HCT116 (cell line): Measurements from ENCODE around the gene KCNC2. TPM values are rescaled to one million over a fixed set of nuclear protein-coding genes. Genes with fewer than 3 reads are reported as not detected.

Source experiments
- ATAC-seq: fragments of 200-7000 bp; cut with Tn5 transposase; 2 replicates; pipeline ENCODE4 v1.9.1; 2020; ENCODE audit warnings: mild to moderate bottlenecking, moderate library complexity
- BruUV-seq: library from RNA; stranded (reverse); fragments of 400-500 nt; replicated peaks from 2 replicates; lab custom pipeline; 2021; lab: Mats Ljungman, UMichigan
- CTCF ChIA-PET: fragments of 300-600 bp; sonication (Branson Sonifier 250); formaldehyde crosslinking; loops from one replicate; lab custom pipeline; 2021; ENCODE audit warnings: antibody characterized with exemption; lab: Charles Lee
- POLR2A ChIA-PET: fragments of 300-600, 350-600 bp; sonication (Branson Sonifier 250); formaldehyde crosslinking; loops from one replicate; lab custom pipeline; 2021; ENCODE audit warnings: antibody characterized with exemption; lab: Charles Lee
- RAD21 ChIA-PET, 2 experiments: fragments of 300-600 bp; sonication (Branson Sonifier 250); formaldehyde crosslinking; loops; one replicate each; lab custom pipeline; 2023; ENCODE audit warnings: low total read pairs in 2 of 2; ENCODE audit not compliant: uncharacterized antibody in 2 of 2, unreplicated experiment in 2 of 2, low non-redundant PET in 1 of 2; lab: Charles Lee
- DNase-seq: peaks from one replicate; pipeline ENCODE4 v3.0.0-alpha.2; 2010; ENCODE audit warnings: low read depth, low spot score
- H2AFZ ChIP-seq: fragments of 200-600 bp; shearing (Covaris generic), sonication (generic); 2 replicates; pipeline ENCODE4 v1.6.1; 2017; ENCODE audit warnings: low read depth, mixed run types, mixed read lengths, antibody characterized with exemption, low read length; ENCODE audit not compliant: poor library complexity, severe bottlenecking
- H3K27ac ChIP-seq: 2 replicates; pipeline ENCODE4 v1.5.1; 2012; ENCODE audit warnings: low read depth, low read length
- H3K27me3 ChIP-seq: fragments of 200-600 bp; sonication (generic); 2 replicates; pipeline ENCODE4 v1.6.1; 2016; ENCODE audit warnings: mixed run types, low read length, mixed read lengths; ENCODE audit not compliant: insufficient read depth
- H3K36me3 ChIP-seq, 2 experiments: fragments of 200-500 bp in 1 of 2; fragments of 200-600 bp in 1 of 2; sonication (Bioruptor generic) in 1 of 2; sonication (generic) in 1 of 2; 2 replicates each; pipeline versions ENCODE4 v1.5.1 to v1.6.1; 2014 to 2016; ENCODE audit warnings: low read length in 2 of 2, inconsistent platforms in 1 of 2, mixed read lengths in 1 of 2, mixed run types in 1 of 2; ENCODE audit not compliant: insufficient read depth in 2 of 2, control insufficient read depth in 1 of 2
- H3K4me1 ChIP-seq, 2 experiments: fragments of 200-600 bp in 1 of 2; sonication (generic) in 1 of 2; 2 replicates each; pipeline versions ENCODE4 v1.5.1 to v1.6.1; 2012 to 2017; ENCODE audit warnings: low read length in 2 of 2, inconsistent platforms in 1 of 2, mild to moderate bottlenecking in 1 of 2, mixed read lengths in 1 of 2, mixed run types in 1 of 2, moderate library complexity in 1 of 2; ENCODE audit not compliant: insufficient read depth in 2 of 2, control insufficient read depth in 1 of 2
- H3K4me2 ChIP-seq: fragments of 200-600 bp; sonication (generic); 2 replicates; pipeline ENCODE4 v1.6.1; 2017; ENCODE audit warnings: mixed run types, low read length, mixed read lengths
- H3K4me3 ChIP-seq, 2 experiments: fragments of 200-600 bp in 1 of 2; sonication (generic) in 1 of 2; replicated peaks in 1 of 2; 2 replicates each; pipeline ENCODE4 v1.5.1; 2011 to 2016; ENCODE audit warnings: low read length in 2 of 2, control low read depth in 1 of 2, low read depth in 1 of 2, mild to moderate bottlenecking in 1 of 2, mixed read lengths in 1 of 2, mixed run types in 1 of 2
- H3K79me2 ChIP-seq: fragments of 200-600 bp; sonication (generic); 2 replicates; pipeline ENCODE4 v1.6.1; 2017; ENCODE audit warnings: mild to moderate bottlenecking, mixed run types, low read length, moderate library complexity, mixed read lengths; ENCODE audit not compliant: insufficient read depth
- H3K9ac ChIP-seq: fragments of 200-600 bp; sonication (generic); 2 replicates; pipeline ENCODE4 v1.6.1; 2016; ENCODE audit warnings: low read length, mixed read lengths
- H3K9me2 ChIP-seq: fragments of 200-600 bp; sonication (generic), shearing (Covaris generic); 2 replicates; pipeline ENCODE4 v1.6.1; 2017; ENCODE audit warnings: mixed run types, mild to moderate bottlenecking, moderate library complexity; ENCODE audit not compliant: insufficient read depth
- H3K9me3 ChIP-seq, 2 experiments: fragments of 200-500 bp in 1 of 2; fragments of 200-600 bp in 1 of 2; sonication (Bioruptor generic) in 1 of 2; sonication (generic) in 1 of 2; 2 replicates each; pipeline ENCODE4 v1.6.1; 2014 to 2017; ENCODE audit warnings: low read length in 2 of 2, mixed read lengths in 2 of 2, inconsistent platforms in 1 of 2, low read depth in 1 of 2, mild to moderate bottlenecking in 1 of 2, mixed run types in 1 of 2, moderate library complexity in 1 of 2; ENCODE audit not compliant: control insufficient read depth in 1 of 2, insufficient read depth in 1 of 2
- H4K20me1 ChIP-seq: fragments of 200-600 bp; sonication (generic), shearing (Covaris generic); 2 replicates; pipeline ENCODE4 v1.6.1; 2017; ENCODE audit warnings: mixed run types, mild to moderate bottlenecking, moderate library complexity; ENCODE audit not compliant: insufficient read depth
- ATF3 ChIP-seq: IDR thresholded peaks from 2 replicates; pipeline ENCODE4 v1.6.1; 2012
- CBX3 ChIP-seq: IDR thresholded peaks from 2 replicates; pipeline ENCODE4 v1.6.1; 2012; ENCODE audit warnings: low read depth
- CEBPB ChIP-seq: IDR thresholded peaks from 2 replicates; pipeline ENCODE4 v1.6.1; 2012; ENCODE audit warnings: low read depth
- EGR1 ChIP-seq: IDR thresholded peaks from 2 replicates; pipeline ENCODE4 v1.6.1; 2012; ENCODE audit warnings: low read depth
- ELF1 ChIP-seq: IDR thresholded peaks from 2 replicates; pipeline ENCODE4 v1.6.1; 2012; ENCODE audit warnings: low read depth, borderline replicate concordance
- EZH2 ChIP-seq: fragments of 200-600 bp; sonication (generic); IDR thresholded peaks from 2 replicates; pipeline ENCODE4 v1.6.1; 2017; ENCODE audit warnings: antibody characterized with exemption, mixed run types
- EZH2phosphoT487 ChIP-seq: fragments of 200-600 bp; IDR thresholded peaks from 2 replicates; pipeline ENCODE4 v1.6.1; 2018; ENCODE audit warnings: antibody characterized with exemption, borderline replicate concordance
- FOSL1 ChIP-seq: IDR thresholded peaks from 2 replicates; pipeline ENCODE4 v1.6.1; 2012; ENCODE audit warnings: low read depth
- JUND ChIP-seq: IDR thresholded peaks from 2 replicates; pipeline ENCODE4 v1.6.1; 2012
- MAX ChIP-seq: IDR thresholded peaks from 2 replicates; pipeline ENCODE4 v1.6.1; 2012
- POLR2A ChIP-seq: IDR thresholded peaks from 2 replicates; pipeline ENCODE4 v1.7.0; 2011; ENCODE audit warnings: borderline replicate concordance; ENCODE audit not compliant: insufficient read depth, insufficient read length; ENCODE audit errors: extremely low read depth
- POLR2AphosphoS5 ChIP-seq: IDR thresholded peaks from 2 replicates; pipeline ENCODE4 v1.6.1; 2011; ENCODE audit warnings: mild to moderate bottlenecking, low read depth, low read length, moderate library complexity
- RAD21 ChIP-seq: IDR thresholded peaks from 2 replicates; pipeline ENCODE4 v1.6.1; 2012; ENCODE audit warnings: low read depth, mild to moderate bottlenecking
- SIN3A ChIP-seq: IDR thresholded peaks from 2 replicates; pipeline ENCODE4 v1.6.1; 2012; ENCODE audit warnings: low read depth
- SP1 ChIP-seq: IDR thresholded peaks from 2 replicates; pipeline ENCODE4 v1.6.1; 2012; ENCODE audit warnings: low read depth
- TCF7L2 ChIP-seq: IDR thresholded peaks from 2 replicates; pipeline ENCODE4 v1.7.0; 2011; ENCODE audit warnings: borderline replicate concordance, inconsistent platforms; ENCODE audit not compliant: insufficient read depth, insufficient read length; ENCODE audit errors: extremely low read depth
- YY1 ChIP-seq: IDR thresholded peaks from 2 replicates; pipeline ENCODE4 v1.6.1; 2011; ENCODE audit warnings: low read length, low read depth, moderate library complexity, mild to moderate bottlenecking; ENCODE audit not compliant: insufficient replicate concordance; ENCODE audit errors: extremely low read depth
- ZFX ChIP-seq: fragments of 450-650 bp; IDR thresholded peaks from 2 replicates; pipeline ENCODE4 v1.6.1; 2017
- ZNF274 ChIP-seq: fragments of 200-500 bp; sonication (Bioruptor generic); IDR thresholded peaks from 2 replicates; pipeline ENCODE4 v1.6.1; 2014; ENCODE audit warnings: mild to moderate bottlenecking, low read depth, low read length, inconsistent platforms
- intact Hi-C: fragments of 100-400 bp; cut with micrococcal nuclease; formaldehyde crosslinking; loops from 2 replicates; pipeline ENCODE4 v1.10.0; 2022
- total RNA-seq: library from RNA; stranded (reverse); gene quantifications from one replicate; pipeline ENCODE4 v1.2.1, GENCODE V29; 2021; ENCODE audit not compliant: unreplicated experiment
- TF ChIP-seq, protein P1 (sequence below): IDR thresholded peaks from 2 replicates; pipeline ENCODE4 v1.6.1; 2012; ENCODE audit warnings: low read depth

Gene KCNC2
- total RNA-seq, 1 experiment from 2014 or later = not detected

DNA sequence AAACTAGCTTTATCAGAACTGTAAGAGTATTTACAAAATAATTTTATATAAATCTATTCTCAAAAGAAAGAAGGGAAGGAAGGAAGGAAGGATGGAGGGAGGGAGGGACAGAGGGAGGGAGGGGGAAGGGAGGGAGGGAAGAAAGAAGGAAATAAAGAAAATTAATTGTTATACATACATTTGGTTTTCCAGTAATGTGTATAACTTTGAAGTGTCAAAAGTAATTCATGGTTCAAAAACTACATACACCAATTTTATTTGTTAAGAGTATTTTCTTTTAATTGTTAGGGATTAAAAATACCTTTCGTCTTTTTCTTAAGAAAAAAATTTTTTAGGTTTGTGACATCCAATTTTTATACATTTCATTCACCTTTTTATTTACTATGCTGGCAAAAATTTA lies 17.5 kb upstream of the KCNC2 start:
- no peak overlapping the region for H3K4me2 ChIP-seq
- ChIA-PET CTCF (no interaction called here), RAD21 (no interaction called here), POLR2A (no interaction called here)
- no peak overlapping the region for H3K27ac ChIP-seq
- BruUV-seq = no TSS peak
- no peaks in the 10 kb centered on the region for H3K9me3 ChIP-seq
- ATAC-seq (no peak), DNase-seq (no peak)
- no peaks in the 10 kb centered on the region for H3K27me3 ChIP-seq
- no peak overlapping the region for H3K9ac ChIP-seq
- H3K9me2 ChIP-seq = no peaks in the 10 kb centered on the region
- intact Hi-C loops = no loop called here
- peak overlapping the region; percentile 79 for H2AFZ ChIP-seq
- H3K4me1 ChIP-seq = no peaks in the 10 kb centered on the region
- TF ChIP-seq SP1 (no peak), MAX (no peak), CEBPB (no peak), ATF3 (no peak), EZH2 (no peak), FOSL1 (no peak), EZH2phosphoT487 (no peak), ZNF274 (no peak), JUND (no peak), POLR2A (no peak), YY1 (no peak), ZFX (no peak), EGR1 (no peak), RAD21 (no peak), POLR2AphosphoS5 (no peak), CBX3 (no peak), ELF1 (no peak), TCF7L2 (no peak), SIN3A (no peak)
- TF ChIP-seq, protein P1, sequence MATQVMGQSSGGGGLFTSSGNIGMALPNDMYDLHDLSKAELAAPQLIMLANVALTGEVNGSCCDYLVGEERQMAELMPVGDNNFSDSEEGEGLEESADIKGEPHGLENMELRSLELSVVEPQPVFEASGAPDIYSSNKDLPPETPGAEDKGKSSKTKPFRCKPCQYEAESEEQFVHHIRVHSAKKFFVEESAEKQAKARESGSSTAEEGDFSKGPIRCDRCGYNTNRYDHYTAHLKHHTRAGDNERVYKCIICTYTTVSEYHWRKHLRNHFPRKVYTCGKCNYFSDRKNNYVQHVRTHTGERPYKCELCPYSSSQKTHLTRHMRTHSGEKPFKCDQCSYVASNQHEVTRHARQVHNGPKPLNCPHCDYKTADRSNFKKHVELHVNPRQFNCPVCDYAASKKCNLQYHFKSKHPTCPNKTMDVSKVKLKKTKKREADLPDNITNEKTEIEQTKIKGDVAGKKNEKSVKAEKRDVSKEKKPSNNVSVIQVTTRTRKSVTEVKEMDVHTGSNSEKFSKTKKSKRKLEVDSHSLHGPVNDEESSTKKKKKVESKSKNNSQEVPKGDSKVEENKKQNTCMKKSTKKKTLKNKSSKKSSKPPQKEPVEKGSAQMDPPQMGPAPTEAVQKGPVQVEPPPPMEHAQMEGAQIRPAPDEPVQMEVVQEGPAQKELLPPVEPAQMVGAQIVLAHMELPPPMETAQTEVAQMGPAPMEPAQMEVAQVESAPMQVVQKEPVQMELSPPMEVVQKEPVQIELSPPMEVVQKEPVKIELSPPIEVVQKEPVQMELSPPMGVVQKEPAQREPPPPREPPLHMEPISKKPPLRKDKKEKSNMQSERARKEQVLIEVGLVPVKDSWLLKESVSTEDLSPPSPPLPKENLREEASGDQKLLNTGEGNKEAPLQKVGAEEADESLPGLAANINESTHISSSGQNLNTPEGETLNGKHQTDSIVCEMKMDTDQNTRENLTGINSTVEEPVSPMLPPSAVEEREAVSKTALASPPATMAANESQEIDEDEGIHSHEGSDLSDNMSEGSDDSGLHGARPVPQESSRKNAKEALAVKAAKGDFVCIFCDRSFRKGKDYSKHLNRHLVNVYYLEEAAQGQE = no peak
- H3K4me3 ChIP-seq = no peak overlapping the region
- no peaks in the 10 kb centered on the region for H4K20me1 ChIP-seq
- no peaks in the 10 kb centered on the region for H3K79me2 ChIP-seq
- no peaks in the 10 kb centered on the region for H3K36me3 ChIP-seq
